Liver (tissue), 3 donors: Measurements from ENCODE around the gene IKBKG.
"Not testable (repeated sequence)": the region's sequence is repeated elsewhere in the genome, so short reads cannot be mapped to it uniquely, and the experiment has no call there.

ENCODE experiments used
- CTCF ChIP-seq: fragments of 150-350 bp; IDR thresholded peaks from 2 replicates; pipeline ENCODE4 v1.5.1; 2017; ENCODE audit warnings: improper control_type of control experiment, low read depth, low read length; ENCODE audit not compliant: missing input control
- EGR1 ChIP-seq, 2 donors: IDR thresholded peaks; 2 replicates each; pipeline ENCODE4 v1.6.1; 2016 to 2018; ENCODE audit warnings: antibody characterized with exemption in 2 of 2, low read depth in 2 of 2
- RAD21 ChIP-seq, 2 donors: IDR thresholded peaks; 2 replicates each; pipeline ENCODE4 v1.6.1; 2016; ENCODE audit warnings: antibody characterized with exemption in 2 of 2, mild to moderate bottlenecking in 2 of 2
- REST ChIP-seq: IDR thresholded peaks from 2 replicates; pipeline ENCODE4 v1.6.1; 2016; ENCODE audit warnings: antibody characterized with exemption, mild to moderate bottlenecking
- YY1 ChIP-seq: IDR thresholded peaks from 2 replicates; pipeline ENCODE4 v1.6.1; 2016; ENCODE audit warnings: antibody characterized with exemption, mild to moderate bottlenecking
- donor health status: healthy.
- donor health status: healthy.

GRCh38 chrX:154584585-154585183 lies 37.3 kb downstream of the IKBKG start, which contains the start of gene CTAG1A:
- TF ChIP-seq CTCF; RAD21 (IDR thresholded peaks at IDR 0.05); REST; YY1; EGR1 (IDR thresholded peaks at IDR 0.05; ENCODE audit: low read depth in 2 of 2): not testable (repeated sequence)
